Measurements from ENCODE around the gene CCDC88C. TPM values are rescaled to one million over a fixed set of nuclear protein-coding genes. Genes with fewer than 3 reads are reported as not detected.
A peak's percentile ranks its signal among the peaks of the same experiment; 100 is the strongest.

The CCDC88C gene
- total RNA-seq, 1 experiment from 2014 or later, result 19.7 TPM

DNA sequence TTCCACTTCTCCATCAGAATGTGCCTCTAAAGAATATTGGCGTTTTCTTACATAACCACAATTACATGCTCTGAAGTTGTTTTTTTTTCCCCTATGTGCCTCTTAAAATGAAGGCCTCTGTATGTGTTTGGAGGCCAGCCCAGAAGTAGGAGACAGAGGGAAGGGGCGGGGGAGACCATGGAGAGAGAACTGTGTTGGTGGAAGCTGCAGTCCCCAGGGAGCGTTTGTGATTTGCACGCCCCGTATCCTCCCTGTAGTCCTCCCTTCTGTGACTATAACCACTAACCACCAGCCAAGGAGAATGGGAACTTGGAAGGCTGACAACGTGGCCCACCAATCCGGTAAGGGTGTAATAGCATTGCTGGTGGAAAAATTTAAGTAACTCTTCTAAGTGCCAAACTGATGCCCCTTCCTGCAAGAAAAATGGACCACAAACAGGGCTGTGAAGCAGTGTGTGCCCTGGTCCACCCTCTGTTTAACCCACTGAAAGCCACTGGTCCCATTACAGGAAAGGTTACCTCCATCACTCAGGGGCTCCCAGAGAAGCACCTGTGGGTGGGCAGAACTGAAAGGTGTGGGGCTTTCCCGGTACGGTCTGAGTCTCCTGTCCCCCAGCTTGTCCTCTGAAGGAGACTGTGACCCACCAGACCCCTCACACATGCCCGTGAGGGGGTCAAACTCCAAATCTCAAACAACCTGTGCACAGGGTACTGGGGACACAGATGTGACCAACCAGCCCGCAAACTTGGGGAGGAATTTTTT, 36.8 kb downstream of the CCDC88C start:
- ATAC-seq, result peak; percentile 9; the same call in 1 of the 2 replicates

DNA sequence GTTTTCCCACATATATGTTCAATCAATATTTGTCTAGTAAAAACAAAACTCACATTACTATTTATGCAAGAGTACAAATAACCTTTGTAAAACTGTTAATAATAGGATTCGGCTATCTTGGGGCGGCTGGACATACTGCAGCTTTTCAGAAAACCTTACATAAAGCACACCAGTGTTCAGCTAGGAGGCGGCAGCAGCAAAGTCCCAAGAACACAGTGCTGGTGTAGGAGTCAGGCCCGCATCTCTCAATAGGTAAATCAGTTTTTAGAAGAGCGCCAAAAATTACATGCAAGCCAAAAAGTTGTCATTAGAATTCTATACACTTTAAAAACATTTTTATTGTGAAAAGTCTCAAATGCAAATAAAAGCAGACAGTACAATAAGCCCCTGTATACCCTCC, 37.5 kb downstream of the CCDC88C start:
- POLR2A ChIA-PET (ENCODE audit: unreplicated experiment), result no interaction called here
- ATAC-seq (no peak), DNase-seq (no peak)
- Histone ChIP-seq H4K20me1 (ENCODE audit: low read length) (no peaks in the 10 kb centered on the region), H3K27me3 (ENCODE audit: low read length) (no peaks in the 10 kb centered on the region), H3K4me3 (ENCODE audit: low read length) (no peak overlapping the region), H3K36me3 (ENCODE audit: low read depth, low read length) (no peaks in the 10 kb centered on the region), H2AFZ (ENCODE audit: low read length) (no peak overlapping the region), H3K4me1 (ENCODE audit: insufficient read depth, low read length) (peaks cover 41% of the 10 kb centered on the region), H3K9me2 (replicated peaks; ENCODE audit: low read length) (no peaks in the 10 kb centered on the region), H3K4me2 (ENCODE audit: low read length) (no peak overlapping the region), H3K79me2 (ENCODE audit: low read length) (peaks cover 67% of the 10 kb centered on the region), H3K9me3 (ENCODE audit: low read length) (no peaks in the 10 kb centered on the region), H3K27ac (ENCODE audit: low read length) (no peak overlapping the region), H3K9ac (ENCODE audit: low read length) (no peak overlapping the region), H3F3A (ENCODE audit: low read length, unreplicated experiment) (no peaks in the 10 kb centered on the region)
- no TSS peak for BruUV-seq (replicated peaks)
- CTCF ChIA-PET, result no interaction called here
- TF ChIP-seq, protein P1, sequence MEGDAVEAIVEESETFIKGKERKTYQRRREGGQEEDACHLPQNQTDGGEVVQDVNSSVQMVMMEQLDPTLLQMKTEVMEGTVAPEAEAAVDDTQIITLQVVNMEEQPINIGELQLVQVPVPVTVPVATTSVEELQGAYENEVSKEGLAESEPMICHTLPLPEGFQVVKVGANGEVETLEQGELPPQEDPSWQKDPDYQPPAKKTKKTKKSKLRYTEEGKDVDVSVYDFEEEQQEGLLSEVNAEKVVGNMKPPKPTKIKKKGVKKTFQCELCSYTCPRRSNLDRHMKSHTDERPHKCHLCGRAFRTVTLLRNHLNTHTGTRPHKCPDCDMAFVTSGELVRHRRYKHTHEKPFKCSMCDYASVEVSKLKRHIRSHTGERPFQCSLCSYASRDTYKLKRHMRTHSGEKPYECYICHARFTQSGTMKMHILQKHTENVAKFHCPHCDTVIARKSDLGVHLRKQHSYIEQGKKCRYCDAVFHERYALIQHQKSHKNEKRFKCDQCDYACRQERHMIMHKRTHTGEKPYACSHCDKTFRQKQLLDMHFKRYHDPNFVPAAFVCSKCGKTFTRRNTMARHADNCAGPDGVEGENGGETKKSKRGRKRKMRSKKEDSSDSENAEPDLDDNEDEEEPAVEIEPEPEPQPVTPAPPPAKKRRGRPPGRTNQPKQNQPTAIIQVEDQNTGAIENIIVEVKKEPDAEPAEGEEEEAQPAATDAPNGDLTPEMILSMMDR (conservative IDR thresholded peaks at IDR 0.05; ENCODE audit: low read depth, low read length), result no peak
- no peak for TF ChIP-seq EZH2phosphoT487 (IDR thresholded peaks at IDR 0.05; ENCODE audit: borderline replicate concordance, low read length)
- no peak for TF ChIP-seq EZH2 (IDR thresholded peaks at IDR 0.05; ENCODE audit: low read length, unreplicated experiment)
- intact Hi-C loops (cut with micrococcal nuclease), result no loop called here

More for the DNA sequence above, 36.8 kb downstream of the CCDC88C start:
- intact Hi-C loops (cut with micrococcal nuclease), result no loop called here
- Histone ChIP-seq H3K36me3 (ENCODE audit: low read depth, low read length) (no peaks in the 10 kb centered on the region), H3F3A (ENCODE audit: low read length, unreplicated experiment) (no peaks in the 10 kb centered on the region), H3K4me3 (ENCODE audit: low read length) (no peak overlapping the region), H3K9me2 (replicated peaks; ENCODE audit: low read length) (no peaks in the 10 kb centered on the region), H3K4me2 (ENCODE audit: low read length) (no peak overlapping the region), H4K20me1 (ENCODE audit: low read length) (no peaks in the 10 kb centered on the region), H3K27me3 (ENCODE audit: low read length) (no peaks in the 10 kb centered on the region), H3K79me2 (ENCODE audit: low read length) (peaks cover 74% of the 10 kb centered on the region), H3K4me1 (ENCODE audit: insufficient read depth, low read length) (peaks cover 41% of the 10 kb centered on the region), H3K27ac (ENCODE audit: low read length) (no peak overlapping the region), H3K9ac (ENCODE audit: low read length) (no peak overlapping the region), H2AFZ (ENCODE audit: low read length) (no peak overlapping the region), H3K9me3 (ENCODE audit: low read length) (no peaks in the 10 kb centered on the region)
- ChIA-PET POLR2A (ENCODE audit: unreplicated experiment) (no interaction called here), CTCF (no interaction called here)
- no TSS peak for BruUV-seq (replicated peaks)
- TF ChIP-seq, protein P1 (conservative IDR thresholded peaks at IDR 0.05; ENCODE audit: low read depth, low read length), result no peak
- TF ChIP-seq EZH2 (IDR thresholded peaks at IDR 0.05; ENCODE audit: low read length, unreplicated experiment) (no peak), EZH2phosphoT487 (IDR thresholded peaks at IDR 0.05; ENCODE audit: borderline replicate concordance, low read length) (no peak)
- no peak for DNase-seq

DNA sequence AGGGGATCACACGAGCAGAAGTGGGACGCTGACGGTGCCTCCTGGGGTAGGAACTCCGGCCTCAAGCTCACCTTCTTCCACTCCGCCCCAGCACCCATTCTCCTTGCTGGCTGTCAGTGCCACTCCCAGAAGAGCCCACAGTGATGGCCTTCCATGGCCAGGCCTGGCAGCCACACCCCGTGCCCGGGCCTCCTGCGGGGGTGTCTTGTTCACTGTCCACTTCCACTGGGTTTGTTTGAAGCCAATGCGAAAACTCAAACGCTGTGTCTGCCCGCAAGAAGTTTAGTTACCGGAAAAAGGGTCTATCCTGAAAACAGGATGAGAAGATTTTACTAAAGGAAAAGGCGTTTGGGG, 38.1 kb downstream of the CCDC88C start:
- Histone ChIP-seq H3K9me2 (replicated peaks; ENCODE audit: low read length) (no peaks in the 10 kb centered on the region), H3K4me3 (ENCODE audit: low read length) (no peak overlapping the region), H3K36me3 (ENCODE audit: low read depth, low read length) (no peaks in the 10 kb centered on the region), H3K9me3 (ENCODE audit: low read length) (no peaks in the 10 kb centered on the region), H3F3A (ENCODE audit: low read length, unreplicated experiment) (no peaks in the 10 kb centered on the region), H3K27me3 (ENCODE audit: low read length) (no peaks in the 10 kb centered on the region), H3K79me2 (ENCODE audit: low read length) (peaks cover 62% of the 10 kb centered on the region), H3K27ac (ENCODE audit: low read length) (peak overlapping the region; percentile 33), H4K20me1 (ENCODE audit: low read length) (no peaks in the 10 kb centered on the region), H2AFZ (ENCODE audit: low read length) (no peak overlapping the region), H3K4me1 (ENCODE audit: insufficient read depth, low read length) (peaks cover 41% of the 10 kb centered on the region), H3K9ac (ENCODE audit: low read length) (no peak overlapping the region; the same call in 1 of the 2 replicates), H3K4me2 (ENCODE audit: low read length) (no peak overlapping the region)
- BruUV-seq (replicated peaks), result no TSS peak
- ChIA-PET CTCF (no interaction called here), POLR2A (ENCODE audit: unreplicated experiment) (no interaction called here)
- TF ChIP-seq EZH2phosphoT487 (IDR thresholded peaks at IDR 0.05; ENCODE audit: borderline replicate concordance, low read length) (no peak), EZH2 (IDR thresholded peaks at IDR 0.05; ENCODE audit: low read length, unreplicated experiment) (no peak)
- ATAC-seq, result no peak
- DNase-seq, result no peak
- intact Hi-C loops (cut with micrococcal nuclease), result no loop called here

Data from PC-3 (cell line).